Thoracic aorta (tissue), 2 donors: ENCODE data around the gene TTC13. TPM values are rescaled to one million over a fixed set of nuclear protein-coding genes. Genes with fewer than 3 reads are reported as not detected.

Experiments used
- ATAC-seq: fragments of 150-250 bp; one replicate; pipeline ENCODE4 v1.8.0; 2017; ENCODE audit warnings: low read depth; ENCODE audit not compliant: insufficient number of reproducible peaks, low FRiP score
- DNase-seq: peaks from one replicate; pipeline ENCODE4 v3.0.0-alpha.2; 2020; ENCODE audit warnings: low spot score
- H3K27ac ChIP-seq, 2 donors: fragments of 200-600 bp; sonication (generic); 1 replicate in 1 of 2; 2 replicates in 1 of 2; pipeline ENCODE4 v1.5.1; 2016; ENCODE audit warnings: mild to moderate bottlenecking in 2 of 2, moderate library complexity in 2 of 2
- H3K27me3 ChIP-seq: fragments of 200-600 bp; sonication (generic); replicated peaks from 2 replicates; pipeline ENCODE4 v1.6.0; 2016; ENCODE audit warnings: mild to moderate bottlenecking; ENCODE audit not compliant: insufficient read depth
- H3K36me3 ChIP-seq: fragments of 200-600 bp; sonication (generic); one replicate; pipeline ENCODE4 v1.5.1; 2016
- H3K4me1 ChIP-seq, 2 donors: fragments of 200-600 bp; sonication (generic); 1 replicate in 1 of 2; 2 replicates in 1 of 2; pipeline versions ENCODE4 v1.5.1 to v1.6.0; 2016; ENCODE audit warnings: low read depth in 2 of 2, mild to moderate bottlenecking in 1 of 2; ENCODE audit not compliant: control insufficient read depth in 1 of 2
- H3K4me3 ChIP-seq: fragments of 200-600 bp; sonication (generic); 2 replicates; pipeline ENCODE4 v1.5.1; 2016; ENCODE audit warnings: mild to moderate bottlenecking
- H3K9me3 ChIP-seq: fragments of 200-600 bp; sonication (generic); 2 replicates; pipeline ENCODE4 v1.5.1; 2016
- CTCF ChIP-seq: fragments of 200-600 bp; sonication (generic); IDR thresholded peaks from one replicate; pipeline ENCODE4 v1.5.1; 2019; ENCODE audit warnings: antibody characterized with exemption
- total RNA-seq, 2 donors: library from RNA; depleted of rRNA; stranded (reverse); fragments of >200 nt; gene quantifications; one replicate each; pipeline versions ENCODE4 v1.1.0 to v1.2.3, GENCODE V29; 2016

TTC13 gene
- total RNA-seq, 2 donors from 2014 or later: 35.0 to 66.1 TPM

- no peaks in the 10 kb centered on the region for H3K9me3 ChIP-seq
- H3K4me3 ChIP-seq: no peak overlapping the region
- H3K4me1 ChIP-seq: no peaks in the 10 kb centered on the region
- no peak for DNase-seq
- ATAC-seq: no peak
- H3K27me3 ChIP-seq: no peaks in the 10 kb centered on the region
- no peak overlapping the region for H3K27ac ChIP-seq
- TF ChIP-seq CTCF: no peak
- peaks cover 11% of the 10 kb centered on the region for H3K36me3 ChIP-seq
Measured at GRCh38 chr1:230950404-230950803, 28.3 kb downstream of the TTC13 start.

GRCh38 chr1:230948903-230949302, 29.8 kb downstream of the TTC13 start:
- peaks cover 8% of the 10 kb centered on the region for H3K36me3 ChIP-seq
- H3K27ac ChIP-seq: no peak overlapping the region
- H3K4me3 ChIP-seq: no peak overlapping the region
- TF ChIP-seq CTCF: no peak
- DNase-seq: no peak
- H3K9me3 ChIP-seq: no peaks in the 10 kb centered on the region
- ATAC-seq: no peak
- H3K4me1 ChIP-seq: no peaks in the 10 kb centered on the region
- H3K27me3 ChIP-seq: no peaks in the 10 kb centered on the region

GRCh38 chr1:230948301-230948700, 30.4 kb downstream of the TTC13 start:
- ATAC-seq (no peak), DNase-seq (no peak)
- Histone ChIP-seq H3K4me3 (no peak overlapping the region), H3K36me3 (peaks cover 3% of the 10 kb centered on the region), H3K27ac (no peak overlapping the region), H3K27me3 (no peaks in the 10 kb centered on the region), H3K9me3 (no peaks in the 10 kb centered on the region), H3K4me1 (no peaks in the 10 kb centered on the region)
- TF ChIP-seq CTCF: no peak

GRCh38 chr1:230943048-230943593, 35.5 kb downstream of the TTC13 start:
- no peak for TF ChIP-seq CTCF
- Histone ChIP-seq H3K27me3 (no peaks in the 10 kb centered on the region), H3K4me3 (no peak overlapping the region), H3K9me3 (no peaks in the 10 kb centered on the region), H3K27ac (no peak overlapping the region), H3K4me1 (peaks cover 19 to 34% of the 10 kb centered on the region in 2 donors), H3K36me3 (no peaks in the 10 kb centered on the region)
- DNase-seq (no peak), ATAC-seq (no peak)

GRCh38 chr1:230940848-230941247, 37.8 kb downstream of the TTC13 start:
- Histone ChIP-seq H3K36me3 (no peaks in the 10 kb centered on the region), H3K4me3 (no peak overlapping the region), H3K27me3 (no peaks in the 10 kb centered on the region), H3K9me3 (no peaks in the 10 kb centered on the region), H3K4me1 (peaks cover 19 to 35% of the 10 kb centered on the region in 2 donors), H3K27ac (peak overlapping the region; percentile 70 to 71)
- no peak for ATAC-seq
- DNase-seq: no peak
- TF ChIP-seq CTCF: no peak
